GM12892 (cell line): Measurements from ENCODE around the gene RCL1.
A peak's percentile ranks its signal among the peaks of the same experiment; 100 is the strongest.

Source experiments
- DNase-seq: peaks from one replicate; pipeline ENCODE4 v3.0.0; 2011; ENCODE audit not compliant: insufficient read length
- FAIRE-seq: peaks from 2 replicates; lab custom pipeline; 2011; peaks lifted over from hg19 to GRCh38; lab: Jason Lieb, UNC
- POLR2A ChIP-seq: IDR thresholded peaks from 2 replicates; pipeline ENCODE4 v1.6.1; 2011; ENCODE audit warnings: low read depth, low read length, control low read depth
- POLR2AphosphoS5 ChIP-seq: IDR thresholded peaks from 2 replicates; pipeline ENCODE4 v1.6.1; 2011; ENCODE audit warnings: low read depth, low read length, control low read depth
- TAF1 ChIP-seq: IDR thresholded peaks from 2 replicates; pipeline ENCODE4 v1.6.1; 2011; ENCODE audit warnings: low read depth, mild to moderate bottlenecking, control low read depth, low read length, borderline replicate concordance

RCL1 gene

DNA sequence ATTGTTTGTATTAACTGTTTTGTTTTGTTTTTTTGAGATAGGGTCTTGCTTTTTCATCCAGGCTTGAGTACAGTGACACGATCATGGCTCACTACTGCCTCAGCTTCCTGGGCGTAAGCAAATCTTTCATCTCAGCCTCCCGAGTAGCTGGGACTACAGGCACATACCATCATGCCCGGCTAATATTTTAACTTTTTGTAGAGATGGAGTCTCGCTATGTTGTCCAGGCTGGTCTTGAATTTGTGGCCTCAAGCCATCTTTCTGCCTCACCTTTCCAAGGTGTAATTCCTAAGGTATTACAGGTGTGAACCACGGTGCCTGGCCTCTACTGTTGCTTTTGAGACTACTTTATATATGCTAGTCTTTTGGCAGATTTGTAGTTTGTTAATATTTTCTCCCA is 8.4 kb downstream of the RCL1 start:
- no peak for DNase-seq
- no peak for TF ChIP-seq TAF1
- TF ChIP-seq POLR2A = no peak
- TF ChIP-seq POLR2AphosphoS5 = no peak
- FAIRE-seq = no peak

GRCh38 chr9:4803670-4804530 is 11.2 kb downstream of the RCL1 start:
- DNase-seq = no peak
- FAIRE-seq = peak; percentile 9
- no peak for TF ChIP-seq POLR2AphosphoS5
- TF ChIP-seq POLR2A = no peak
- no peak for TF ChIP-seq TAF1

- FAIRE-seq (no peak), DNase-seq (no peak)
- no peak for TF ChIP-seq POLR2A
- TF ChIP-seq POLR2AphosphoS5 = no peak
- TF ChIP-seq TAF1 = no peak
Measured at GRCh38 chr9:4804531-4805016, 11.8 kb downstream of the RCL1 start.

GRCh38 chr9:4805191-4805918 is 12.6 kb downstream of the RCL1 start:
- no peak for TF ChIP-seq POLR2AphosphoS5
- no peak for TF ChIP-seq TAF1
- TF ChIP-seq POLR2A = no peak
- DNase-seq (no peak), FAIRE-seq (no peak)

- DNase-seq (no peak), FAIRE-seq (no peak)
- TF ChIP-seq TAF1 (no peak), POLR2A (no peak), POLR2AphosphoS5 (no peak)
Measured at GRCh38 chr9:4810565-4810964, 17.8 kb downstream of the RCL1 start.

DNA sequence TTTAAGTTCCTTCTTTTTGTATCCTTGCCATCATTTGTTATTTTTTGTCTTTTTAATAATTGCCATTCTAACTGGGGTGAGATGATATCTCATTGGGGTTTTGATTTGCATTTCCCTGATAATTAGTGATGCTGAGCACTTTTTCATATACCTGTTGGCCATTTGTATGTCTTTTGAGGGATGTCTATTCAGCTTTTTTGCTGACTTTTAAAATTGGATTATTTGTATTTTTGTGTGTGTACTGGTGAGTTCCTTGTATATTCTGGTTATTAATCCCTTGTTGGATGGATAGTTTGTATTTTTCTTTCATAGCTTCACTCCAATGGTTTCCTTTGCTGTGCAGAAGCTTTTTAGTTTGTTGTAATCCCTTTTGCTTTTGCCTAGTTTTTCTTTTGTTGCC is 19.1 kb downstream of the RCL1 start:
- FAIRE-seq (no peak), DNase-seq (no peak)
- TF ChIP-seq POLR2AphosphoS5 = no peak
- TF ChIP-seq TAF1 = no peak
- no peak for TF ChIP-seq POLR2A

DNA sequence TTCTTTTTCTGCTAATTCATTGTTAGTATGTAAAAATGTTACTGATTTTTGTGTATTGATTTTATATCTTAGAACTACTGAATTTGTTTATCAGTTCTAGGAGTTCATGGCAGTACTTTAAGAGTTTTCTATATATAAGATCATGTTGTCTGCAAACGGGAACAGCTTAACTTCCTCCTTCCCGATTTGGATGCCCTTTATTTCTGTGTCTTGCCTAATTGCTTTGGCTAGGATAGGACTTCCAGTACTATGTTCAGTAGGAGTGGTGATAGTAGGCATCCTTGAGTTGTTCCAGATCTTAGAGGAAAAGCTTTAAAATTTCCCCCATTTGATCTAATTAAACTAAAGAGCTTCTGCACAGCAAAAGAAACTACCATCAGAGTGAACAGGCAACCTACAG is 20.1 kb downstream of the RCL1 start:
- DNase-seq (no peak), FAIRE-seq (no peak)
- TF ChIP-seq POLR2AphosphoS5 = no peak
- TF ChIP-seq TAF1 = no peak
- no peak for TF ChIP-seq POLR2A

GRCh38 chr9:4814913-4815312 is 22.2 kb downstream of the RCL1 start:
- FAIRE-seq = peak; percentile 53
- TF ChIP-seq POLR2AphosphoS5 (no peak), TAF1 (no peak), POLR2A (no peak)
- DNase-seq = no peak

GRCh38 chr9:4815381-4815956 is 22.7 kb downstream of the RCL1 start:
- DNase-seq = no peak
- FAIRE-seq = peak; percentile 73
- TF ChIP-seq POLR2A (no peak), TAF1 (no peak), POLR2AphosphoS5 (0 out of 2 replicates have a peak, but pooled peaks have one; percentile 33)

- DNase-seq = no peak
- FAIRE-seq = no peak
- TF ChIP-seq POLR2AphosphoS5 (no peak), TAF1 (no peak), POLR2A (no peak)
Measured at GRCh38 chr9:4820168-4820567, 27.4 kb downstream of the RCL1 start.

DNA sequence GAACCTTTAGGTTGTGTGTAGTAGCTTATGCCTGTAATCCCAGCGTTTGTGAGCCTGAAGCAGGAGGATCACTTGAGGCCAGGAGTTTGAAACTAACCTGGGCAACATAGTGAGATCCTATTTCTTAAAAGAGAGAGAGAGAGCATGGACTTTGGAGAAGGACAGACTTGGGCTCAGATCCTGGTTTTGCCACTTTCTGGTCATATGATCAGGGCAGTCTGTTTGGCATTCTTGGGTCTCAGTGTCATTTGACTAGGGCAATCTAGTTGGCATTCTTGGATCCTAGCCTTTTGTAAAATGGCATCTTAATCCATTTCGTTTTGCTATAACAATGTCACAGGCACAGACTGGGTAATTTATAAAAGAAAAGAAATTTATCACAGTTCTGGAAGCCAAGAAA is 28.4 kb downstream of the RCL1 start:
- FAIRE-seq (no peak), DNase-seq (no peak)
- no peak for TF ChIP-seq TAF1
- TF ChIP-seq POLR2A = no peak
- TF ChIP-seq POLR2AphosphoS5 = no peak
